ENCODE measurements around the gene TIPARP. TPM values are rescaled to one million over a fixed set of nuclear protein-coding genes. Genes with fewer than 3 reads are reported as not detected.

Gene TIPARP
- total and polyA plus RNA-seq, 2 experiments from 2014 or later: 4.5 to 6.9 TPM

- no peaks in the 10 kb centered on the region for H3K27me3 Mint-ChIP-seq (ENCODE audit: insufficient read depth, low read depth, poor library complexity)
- ATAC-seq (peak; percentile 52), DNase-seq (ENCODE audit: low spot score) (peak; percentile 79)
- H3K9me3 Mint-ChIP-seq: no peaks in the 10 kb centered on the region
- H3K36me3 Mint-ChIP-seq (ENCODE audit: low read depth): peaks cover 15% of the 10 kb centered on the region
- peak overlapping the region; percentile 68; the same call in 1 of the 2 replicates for H3K27ac Mint-ChIP-seq
- H4K20me1 ChIP-seq (replicated peaks; ENCODE audit: insufficient read depth): peaks cover 19% of the 10 kb centered on the region
- peaks cover 31% of the 10 kb centered on the region for H3K4me1 Mint-ChIP-seq
- H3F3A ChIP-seq (replicated peaks; ENCODE audit: low read depth): no peaks in the 10 kb centered on the region
- H3K27me3 ChIP-seq (ENCODE audit: insufficient read depth): peaks cover 11% of the 10 kb centered on the region; the same call in 1 of the 2 replicates
- H2AFZ ChIP-seq: no peak overlapping the region
- no peaks in the 10 kb centered on the region for H3K9me2 ChIP-seq (ENCODE audit: insufficient read depth)
- H3K4me3 ChIP-seq: no peak overlapping the region
- H3K79me2 ChIP-seq (replicated peaks; ENCODE audit: insufficient read depth): peaks cover 91% of the 10 kb centered on the region
- H3K36me3 ChIP-seq (ENCODE audit: insufficient read depth): peaks cover 12% of the 10 kb centered on the region
- TF ChIP-seq REST (IDR thresholded peaks at IDR 0.05; ENCODE audit: unreplicated experiment) (no peak), JUNB (IDR thresholded peaks at IDR 0.05; ENCODE audit: unreplicated experiment) (no peak), STAT1 (IDR thresholded peaks at IDR 0.05; ENCODE audit: unreplicated experiment) (no peak), POLR2AphosphoS5 (IDR thresholded peaks at IDR 0.05; ENCODE audit: low read depth) (no peak), ZNF462 (CRISPR knock-in tag; IDR thresholded peaks at IDR 0.05) (no peak), CREB1 (CRISPR knock-in tag; IDR thresholded peaks at IDR 0.05; ENCODE audit: low read depth) (no peak), CTCF (conservative IDR thresholded peaks at IDR 0.05; ENCODE audit: low read depth in 2 of 2) (no peak), EZH2 (IDR thresholded peaks at IDR 0.05; ENCODE audit: low read depth, unreplicated experiment) (no peak), EZH2phosphoT487 (IDR thresholded peaks at IDR 0.05; ENCODE audit: unreplicated experiment) (no peak), ZNF114 (CRISPR knock-in tag; IDR thresholded peaks at IDR 0.05) (no peak)
- H3K4me1 ChIP-seq (ENCODE audit: insufficient read depth): 0 out of 2 replicates have a peak, but pooled peaks cover 4% of the 10 kb centered on the region
- no peak overlapping the region for H3K27ac ChIP-seq (ENCODE audit: low read depth)
- no peak overlapping the region for H3K4me2 ChIP-seq
- no peak overlapping the region for H3K4me3 Mint-ChIP-seq
Observed at GRCh38 chr3:156681002-156681401, 6.6 kb downstream of the TIPARP start.

All from GM23338 (cell line).